GM21723 (cell line): Measurements from ENCODE around the gene PTPRN2.
"Not testable (repeated sequence)": the region's sequence is repeated elsewhere in the genome, so short reads cannot be mapped to it uniquely, and the experiment has no call there.

Experiments
- ATAC-seq: cut with Tn5 transposase; IDR thresholded peaks from one replicate; pipeline ENCODE4 v1.9.1; 2021; ENCODE audit warnings: mild to moderate bottlenecking, moderate library complexity; ENCODE audit not compliant: unreplicated experiment

The PTPRN2 gene

DNA sequence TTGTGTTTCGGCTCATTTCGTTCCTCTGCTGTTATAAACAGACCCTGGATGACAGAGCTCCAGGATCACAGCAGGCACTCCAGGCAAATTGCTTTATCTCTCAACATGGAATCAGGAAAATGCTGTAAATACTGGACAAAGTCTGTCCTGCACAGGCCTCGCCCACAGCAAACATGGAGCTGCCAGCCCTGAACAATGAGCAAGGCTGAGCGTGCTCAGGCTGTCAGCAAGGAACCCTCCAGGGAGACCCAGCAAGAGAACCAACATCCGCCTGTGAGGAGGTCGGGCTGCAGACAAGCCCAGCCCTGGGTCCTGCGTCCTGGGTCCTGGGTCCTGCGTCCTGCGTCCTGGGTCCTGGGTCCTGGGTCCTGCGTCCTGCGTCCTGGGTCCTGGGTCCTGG lies 180.8 kb downstream of the PTPRN2 start:
- no peak for ATAC-seq

DNA sequence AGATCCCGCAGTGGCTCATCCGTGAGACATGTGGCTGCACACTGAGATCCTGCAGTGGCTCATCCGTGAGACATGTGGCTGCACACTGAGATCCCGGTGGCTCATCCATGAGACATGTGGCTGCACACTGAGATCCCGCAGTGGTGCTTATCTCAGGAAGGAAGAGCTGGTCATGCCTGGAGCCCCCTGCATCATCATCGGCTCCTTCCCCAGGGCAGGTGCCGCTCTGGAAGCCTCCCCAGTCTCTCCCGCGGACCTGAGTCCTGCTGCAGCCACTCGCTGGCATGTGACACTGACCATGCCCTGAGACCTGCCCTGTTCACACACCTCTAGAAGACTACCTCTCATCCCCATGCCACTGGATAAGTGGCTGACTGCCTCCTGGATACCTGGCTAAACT lies 181.3 kb downstream of the PTPRN2 start:
- no peak for ATAC-seq

DNA sequence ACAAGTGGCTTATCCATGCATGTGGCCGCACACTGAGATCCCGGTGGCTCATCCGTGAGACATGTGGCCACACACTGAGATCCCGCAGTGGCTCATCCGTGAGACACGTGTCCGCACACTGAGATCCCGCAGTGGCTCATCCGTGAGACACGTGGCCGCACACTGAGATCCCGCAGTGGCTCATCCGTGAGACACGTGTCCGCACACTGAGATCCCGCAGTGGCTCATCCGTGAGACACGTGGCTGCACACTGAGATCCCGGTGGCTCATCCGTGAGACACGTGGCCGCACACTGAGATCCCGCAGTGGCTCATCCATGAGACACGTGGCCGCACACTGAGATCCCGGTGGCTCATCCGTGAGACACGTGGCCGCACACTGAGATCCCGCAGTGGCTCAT lies 181.9 kb downstream of the PTPRN2 start:
- not testable (repeated sequence) for ATAC-seq

DNA sequence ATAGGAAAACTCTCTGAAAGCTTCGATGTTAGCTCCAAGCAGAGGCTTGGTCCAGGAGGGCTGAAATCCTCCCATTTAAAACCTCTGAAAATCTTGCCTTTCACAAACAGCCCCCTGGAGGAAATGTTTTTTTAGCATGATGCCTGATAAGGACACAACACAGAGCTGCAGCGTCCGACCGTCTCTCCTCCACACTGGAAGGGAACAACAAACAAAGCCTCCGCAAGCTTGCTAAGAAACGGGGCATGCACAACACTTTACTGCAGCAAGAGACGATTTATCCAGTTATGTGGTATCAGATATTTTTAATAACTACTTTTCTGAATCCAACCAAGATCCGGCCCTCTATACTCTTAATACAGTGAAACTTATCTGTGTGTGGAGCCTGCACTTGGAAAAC lies 182.3 kb downstream of the PTPRN2 start:
- ATAC-seq = no peak

DNA sequence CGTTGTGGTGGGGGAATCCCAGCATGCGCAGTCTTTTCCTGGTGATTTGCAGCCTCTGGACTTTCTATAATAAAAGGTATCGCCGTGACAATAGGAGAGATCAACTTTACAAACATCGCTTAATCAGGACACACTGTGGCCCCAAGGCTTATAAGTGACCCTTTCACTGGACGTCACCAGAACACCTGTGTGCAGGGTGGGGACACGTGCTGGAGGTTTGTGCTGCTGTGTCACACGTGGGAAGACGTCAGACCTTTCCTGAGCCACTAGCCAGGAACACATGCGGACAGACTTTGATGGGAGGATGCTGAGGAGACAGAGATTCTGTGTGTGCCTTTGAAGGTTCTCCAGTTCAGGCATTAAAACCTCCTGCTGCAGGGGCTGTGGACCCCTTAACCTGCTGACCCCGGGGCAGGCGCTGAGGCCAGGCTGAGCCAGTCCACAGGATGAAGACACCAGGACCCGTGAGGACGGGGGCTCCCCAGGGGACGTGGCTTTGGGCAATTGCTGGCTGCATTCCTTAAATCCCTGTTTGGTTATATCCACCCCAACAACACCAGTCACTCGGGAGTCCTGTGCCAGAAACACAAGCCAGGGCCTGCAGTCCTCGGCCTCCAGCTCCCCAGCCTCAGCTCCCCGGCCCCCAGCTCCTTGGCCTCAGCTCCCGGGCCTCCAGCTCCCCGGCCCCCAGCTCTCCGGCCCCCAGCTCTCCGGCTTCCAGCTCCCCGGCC lies 183.4 kb downstream of the PTPRN2 start:
- ATAC-seq = no peak

DNA sequence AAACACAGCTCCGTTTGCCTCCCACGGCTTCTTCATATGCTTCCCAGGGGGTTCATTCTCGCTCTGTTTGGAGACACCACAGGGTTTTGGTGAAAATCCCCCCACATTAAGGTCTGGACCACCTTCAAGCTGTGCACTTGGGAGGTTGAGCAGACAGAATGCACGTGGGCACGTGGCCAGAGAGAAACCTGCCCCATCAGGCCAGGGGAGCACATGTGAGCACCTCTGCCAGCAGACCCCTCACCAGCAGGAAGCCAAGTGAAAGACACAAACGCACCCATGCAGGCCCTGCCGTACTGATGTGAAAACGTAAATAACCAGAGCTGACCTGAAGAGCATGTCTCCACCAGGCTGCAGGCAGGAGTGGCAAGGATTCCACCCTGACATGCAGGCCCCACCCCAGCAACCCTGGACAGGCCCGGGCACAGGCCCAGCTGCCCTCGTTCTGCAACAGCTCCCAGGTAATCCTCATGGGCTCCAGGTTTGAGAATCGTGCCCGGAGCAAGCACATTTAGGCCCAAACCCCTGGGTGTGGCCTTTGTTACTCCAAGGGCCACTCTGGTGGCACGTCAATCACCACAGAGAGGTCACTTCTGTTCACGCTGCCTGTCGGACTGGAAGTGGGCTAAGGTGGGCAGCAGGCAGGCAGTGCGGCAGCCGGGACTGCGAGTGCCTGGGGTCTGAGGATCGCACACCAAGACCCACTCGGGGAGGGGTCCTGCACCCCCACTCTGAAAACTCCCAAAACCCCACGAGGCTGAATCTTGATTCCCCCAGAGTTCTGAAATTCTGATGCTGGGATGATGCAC lies 184.4 kb downstream of the PTPRN2 start:
- no peak for ATAC-seq

DNA sequence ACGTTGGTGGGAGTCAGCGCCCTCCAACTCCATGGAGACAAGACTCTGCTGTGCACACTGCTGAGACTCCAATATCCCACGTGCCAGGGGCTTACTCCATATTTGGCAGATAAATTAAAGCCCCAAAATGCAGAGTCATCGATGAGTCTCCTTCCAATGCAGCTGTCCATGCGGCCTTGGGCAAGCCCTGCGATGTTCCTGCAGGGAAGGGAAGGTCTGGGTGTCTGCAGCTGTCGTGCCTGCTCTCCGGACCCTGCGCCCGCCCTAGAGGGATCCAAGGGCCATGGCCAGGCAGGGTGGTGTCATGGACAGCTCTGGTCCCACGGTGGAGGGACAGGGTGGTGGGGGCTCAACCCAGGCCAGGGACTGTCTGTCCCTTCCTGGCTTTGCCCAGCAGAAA lies 185.2 kb downstream of the PTPRN2 start:
- no peak for ATAC-seq

DNA sequence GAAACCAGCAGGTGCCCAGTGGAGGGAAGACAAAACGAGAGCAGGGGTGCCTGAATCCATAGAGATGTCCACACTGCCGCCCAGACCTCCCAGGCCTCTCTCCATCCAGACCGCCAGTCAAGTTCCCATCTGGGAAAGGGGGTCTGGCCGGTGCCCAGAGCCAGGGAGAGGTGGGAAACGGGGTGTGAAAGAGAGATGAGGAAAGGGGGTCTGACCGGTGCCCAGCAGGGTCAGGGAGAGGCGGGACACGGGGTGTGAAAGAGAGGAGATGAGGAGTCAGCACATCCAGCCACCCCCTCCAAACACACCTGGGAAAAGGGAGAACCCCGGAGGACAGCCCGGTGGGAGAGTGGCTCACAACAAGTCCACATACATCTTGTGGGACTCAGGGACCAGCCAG lies 185.8 kb downstream of the PTPRN2 start:
- no peak for ATAC-seq

DNA sequence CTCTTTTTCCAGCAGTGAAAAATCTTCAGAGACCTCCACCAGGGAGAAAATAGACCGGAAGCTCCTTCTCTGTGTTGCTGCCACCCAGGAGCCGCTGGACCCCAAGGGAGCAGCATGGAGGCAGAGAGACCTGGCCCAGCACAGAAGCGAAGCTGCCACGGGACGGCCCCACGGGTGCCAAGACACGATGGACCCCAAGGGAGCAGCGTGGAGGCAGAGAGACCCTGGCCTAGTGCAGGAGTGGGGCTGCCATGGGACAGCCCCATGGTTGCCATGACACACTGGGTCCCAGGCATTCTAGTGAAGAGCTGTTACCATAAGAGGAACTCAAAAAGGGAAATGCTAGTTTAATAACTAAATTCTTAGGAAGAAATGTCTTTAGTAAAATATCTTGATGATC lies 186.3 kb downstream of the PTPRN2 start:
- no peak for ATAC-seq

DNA sequence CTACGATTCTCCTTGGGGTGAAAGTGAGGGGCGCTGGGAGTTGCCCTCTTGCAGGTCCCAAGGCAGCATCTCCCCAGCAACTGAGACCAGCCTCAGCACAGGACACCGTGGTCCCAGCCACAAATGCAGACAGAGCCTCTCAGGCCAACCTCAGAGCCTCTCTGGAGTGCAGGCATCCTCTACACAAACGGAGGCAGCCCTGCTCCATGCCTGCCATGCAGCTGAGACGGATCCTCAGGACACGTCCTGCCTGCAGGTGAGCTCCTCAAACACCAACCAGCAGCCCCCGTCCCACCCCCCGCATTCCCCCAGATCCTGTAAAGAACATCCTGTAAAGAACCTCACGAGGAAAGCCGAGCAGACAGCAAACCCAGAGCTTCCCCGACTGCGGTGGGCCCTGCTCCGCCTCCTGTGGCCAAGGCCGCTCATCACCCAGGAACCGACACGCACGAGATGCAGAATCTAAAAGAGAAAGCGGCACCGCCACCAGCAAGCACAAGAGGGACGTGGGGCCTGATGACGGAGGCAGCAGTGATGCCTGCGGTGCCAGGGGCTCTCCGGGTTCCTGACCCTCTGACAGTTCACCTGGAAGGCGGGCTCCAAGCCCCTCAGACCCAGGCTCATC lies 186.9 kb downstream of the PTPRN2 start:
- ATAC-seq = no peak

DNA sequence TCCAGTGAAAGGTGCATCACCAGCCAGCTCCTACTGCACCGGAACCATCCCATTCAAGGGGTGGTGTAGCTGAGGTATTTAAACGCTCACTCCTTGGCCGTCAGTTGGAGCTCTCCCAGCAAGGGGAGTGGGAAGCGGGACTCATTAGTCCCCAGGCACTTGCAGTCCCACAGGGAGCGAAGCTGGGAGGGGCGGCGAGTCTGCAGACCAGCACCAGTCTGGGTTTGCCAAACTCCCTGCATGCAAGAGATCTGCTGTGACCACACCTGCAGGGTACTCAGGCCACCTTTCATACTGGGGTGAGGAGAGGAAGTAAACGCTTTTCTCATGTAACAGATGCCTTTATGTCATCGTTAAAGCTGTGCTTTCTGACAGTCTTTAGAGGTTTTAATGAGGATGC lies 187.9 kb downstream of the PTPRN2 start:
- ATAC-seq = no peak

DNA sequence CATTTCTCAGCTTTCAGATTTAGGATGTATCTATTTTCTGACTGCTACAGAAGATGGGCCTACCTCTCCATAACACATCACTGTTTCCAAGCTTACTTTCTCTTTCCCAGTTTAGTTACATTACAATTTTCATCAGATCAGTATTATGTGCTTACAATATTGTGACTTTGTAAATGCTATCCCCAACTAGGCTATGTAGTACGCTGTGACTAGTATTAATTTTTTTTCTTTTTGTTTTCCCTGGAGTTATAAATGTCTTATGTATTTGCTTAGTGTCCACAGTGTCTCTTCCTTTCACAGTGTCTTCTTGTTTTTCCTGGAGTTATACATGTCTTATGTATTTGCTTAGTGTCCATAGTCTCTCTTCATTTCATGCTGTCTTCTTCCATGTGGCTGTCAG lies 188.9 kb downstream of the PTPRN2 start:
- ATAC-seq = no peak

DNA sequence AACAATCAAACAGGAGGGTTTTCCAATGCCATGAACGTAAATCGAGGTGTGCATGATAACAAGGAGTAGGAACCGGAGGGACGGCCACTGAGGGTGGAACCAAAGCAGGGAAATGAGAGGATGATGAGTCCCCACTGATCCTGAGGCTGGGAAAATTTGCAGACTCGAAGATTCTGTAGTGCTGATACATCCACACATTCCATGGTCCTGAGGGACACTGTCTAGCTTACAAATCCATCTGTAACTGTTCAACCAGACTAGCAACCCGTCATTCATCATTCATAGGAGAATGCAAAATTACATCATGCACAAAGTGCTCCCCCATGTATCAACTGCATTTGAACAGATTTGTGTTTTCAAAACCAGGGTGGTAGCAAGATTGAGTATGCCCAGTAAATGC lies 189.7 kb downstream of the PTPRN2 start:
- ATAC-seq = no peak

DNA sequence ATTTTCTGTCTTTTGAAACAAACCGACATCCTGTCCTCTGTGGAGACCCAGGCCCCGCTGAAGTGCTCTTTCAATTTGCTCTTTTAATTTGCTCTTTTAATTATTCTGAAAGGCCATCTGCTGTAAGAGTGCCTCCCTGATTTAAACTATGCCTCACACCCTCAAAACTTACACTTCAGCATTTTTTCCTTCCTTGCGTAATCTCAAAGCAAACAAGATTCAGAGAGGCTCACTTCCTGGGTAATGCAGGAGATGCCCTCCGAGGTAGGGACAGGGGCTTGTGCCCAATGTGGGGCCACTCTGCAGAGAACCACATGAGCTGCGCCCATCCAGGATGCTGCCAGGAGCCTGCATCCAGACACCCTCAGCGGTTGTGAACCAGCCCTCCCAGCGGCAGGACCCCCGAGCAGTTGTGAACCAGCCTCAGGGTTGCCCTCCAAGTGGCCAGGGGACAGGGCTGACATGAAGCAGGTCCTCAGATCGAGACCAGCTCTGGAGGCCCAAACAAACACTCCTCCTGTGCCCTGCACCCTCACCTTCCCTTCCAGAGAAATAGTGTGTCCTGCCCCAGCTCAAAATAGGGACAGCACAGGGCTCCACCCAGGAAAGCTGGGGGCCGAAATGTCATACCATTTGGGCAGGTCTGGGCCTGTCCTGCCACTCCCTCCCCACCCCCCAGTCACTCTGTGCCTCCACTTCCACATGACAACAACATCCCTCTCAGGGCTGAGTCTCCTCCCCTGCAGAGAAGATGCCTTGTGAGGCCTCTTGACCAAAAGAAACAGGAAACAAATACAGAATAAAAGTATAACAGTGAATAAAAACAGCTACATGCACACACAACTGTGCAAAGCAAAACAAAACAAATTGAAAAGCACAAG lies 190.4 kb downstream of the PTPRN2 start:
- ATAC-seq = no peak

DNA sequence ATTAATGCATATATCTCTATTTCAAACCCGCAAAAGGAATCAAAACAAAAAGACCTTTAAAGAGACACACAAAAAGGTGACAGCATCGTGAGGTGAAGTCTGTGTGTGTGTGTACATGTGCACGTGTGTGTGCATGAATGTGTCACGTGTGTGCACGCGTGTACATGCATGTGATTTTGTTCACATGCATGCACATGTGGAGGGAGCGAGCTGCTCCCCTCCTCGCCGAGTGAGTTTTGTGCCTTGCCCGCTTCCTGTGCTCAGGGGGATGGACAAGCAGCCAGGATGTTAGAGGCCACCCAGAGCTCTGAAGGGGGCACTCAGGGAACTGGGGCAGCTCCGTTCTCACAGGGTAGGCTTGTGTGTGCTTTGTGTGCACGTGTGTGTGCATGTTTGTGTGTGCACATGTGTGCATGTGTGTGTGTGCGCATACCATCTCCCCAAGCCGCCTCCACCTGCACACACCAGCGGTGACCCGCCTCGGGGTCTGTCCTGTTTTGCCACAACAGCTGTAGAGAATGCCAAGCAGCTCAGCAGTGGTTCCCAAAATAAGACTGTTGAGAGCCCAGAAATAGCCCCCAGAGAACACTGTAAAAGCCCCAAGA lies 191.2 kb downstream of the PTPRN2 start:
- ATAC-seq = no peak

DNA sequence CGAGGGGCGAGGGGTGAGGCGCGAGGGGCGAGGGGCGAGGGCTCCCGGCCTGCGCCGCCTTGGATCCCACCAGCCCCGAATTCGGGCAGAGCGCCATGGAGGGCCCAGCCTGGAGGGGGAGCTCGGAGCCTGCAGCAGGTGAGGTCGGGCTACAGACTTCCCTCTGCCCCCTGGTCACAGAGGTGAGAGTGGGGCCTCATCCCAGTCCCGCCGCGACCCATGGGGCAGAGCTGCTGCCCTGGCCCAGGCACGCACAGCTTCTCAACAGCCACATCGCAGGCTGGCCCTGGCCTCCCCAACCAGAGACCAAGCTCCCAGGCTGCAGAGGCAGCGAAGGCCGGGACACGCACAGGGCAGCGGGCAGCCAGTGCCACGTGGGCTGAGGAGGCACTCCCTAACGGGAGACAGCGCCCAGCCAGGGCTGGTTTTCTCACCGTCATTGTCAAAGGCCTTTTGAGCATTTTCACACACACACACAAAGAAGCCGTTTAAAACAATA lies 191.8 kb downstream of the PTPRN2 start:
- no peak for ATAC-seq

DNA sequence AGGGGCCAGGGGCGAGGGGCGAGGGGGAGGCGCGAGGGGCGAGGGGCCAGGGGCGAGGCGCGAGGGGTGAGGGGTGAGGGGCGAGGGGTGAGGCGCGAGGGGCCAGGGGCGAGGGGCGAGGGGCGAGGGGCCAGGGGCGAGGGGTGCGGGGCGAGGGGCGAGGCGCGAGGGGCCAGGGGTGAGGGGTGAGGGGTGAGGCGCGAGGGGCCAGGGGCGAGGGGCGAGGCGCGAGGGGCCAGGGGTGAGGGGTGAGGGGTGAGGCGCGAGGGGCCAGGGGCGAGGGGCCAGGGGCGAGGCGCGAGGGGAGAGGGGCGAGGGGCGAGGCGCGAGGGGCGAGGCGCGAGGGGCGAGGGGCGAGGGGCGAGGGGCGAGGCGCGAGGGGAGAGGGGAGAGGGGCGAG lies 192.3 kb downstream of the PTPRN2 start:
- ATAC-seq = no peak

DNA sequence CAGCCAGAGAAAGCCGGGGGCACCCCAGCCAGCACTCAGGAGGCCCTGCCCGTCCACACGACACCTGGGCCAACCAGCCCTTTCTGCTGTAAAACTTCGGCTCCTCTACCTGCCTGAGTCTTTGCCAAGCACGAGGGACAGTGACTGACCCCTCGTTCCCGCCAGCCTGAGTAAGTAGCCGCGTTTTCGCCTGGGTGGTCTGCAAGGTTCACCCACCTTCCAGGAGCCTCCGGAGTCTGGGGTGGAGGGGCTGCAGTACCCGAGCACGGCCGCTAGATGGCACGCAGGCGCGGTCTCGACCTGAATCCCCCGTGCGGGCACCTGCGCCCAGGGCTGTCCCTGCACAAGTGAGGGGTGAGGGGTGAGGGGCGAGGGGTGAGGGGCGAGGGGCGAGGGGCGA lies 192.7 kb downstream of the PTPRN2 start:
- no peak for ATAC-seq

DNA sequence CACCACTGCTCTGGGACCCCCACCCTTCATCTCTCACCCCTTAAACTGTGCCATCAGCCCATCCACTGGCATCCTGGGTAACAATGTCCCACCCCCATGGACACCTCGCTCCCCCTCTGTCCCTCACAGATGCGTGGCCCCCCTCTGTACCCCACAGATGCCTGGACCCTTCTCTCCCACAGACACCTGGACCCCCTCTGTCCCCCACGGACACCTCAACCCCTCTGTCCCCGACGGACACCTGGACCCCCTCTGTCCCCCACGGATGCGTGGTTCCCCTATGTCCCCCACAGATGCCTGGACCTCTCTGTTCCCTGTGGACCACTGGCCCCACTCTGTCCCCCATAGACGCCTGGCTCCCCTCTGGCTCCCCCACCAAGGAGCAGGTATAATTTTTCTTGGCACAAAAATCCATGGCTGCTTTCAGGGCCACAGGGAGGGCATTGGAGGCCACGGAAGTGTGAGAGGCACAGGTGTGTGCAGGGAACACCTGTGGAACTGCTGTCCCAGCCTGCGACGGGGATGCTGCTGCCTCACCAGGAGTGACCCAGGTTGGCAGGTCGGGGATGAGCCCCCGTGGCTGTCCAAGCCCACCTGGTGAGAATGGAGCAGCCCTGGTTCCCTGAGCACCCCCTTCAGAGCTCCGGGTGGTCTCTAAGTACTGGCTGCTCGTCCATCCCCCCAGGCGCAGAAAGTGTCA lies 193.5 kb downstream of the PTPRN2 start:
- ATAC-seq = no peak

DNA sequence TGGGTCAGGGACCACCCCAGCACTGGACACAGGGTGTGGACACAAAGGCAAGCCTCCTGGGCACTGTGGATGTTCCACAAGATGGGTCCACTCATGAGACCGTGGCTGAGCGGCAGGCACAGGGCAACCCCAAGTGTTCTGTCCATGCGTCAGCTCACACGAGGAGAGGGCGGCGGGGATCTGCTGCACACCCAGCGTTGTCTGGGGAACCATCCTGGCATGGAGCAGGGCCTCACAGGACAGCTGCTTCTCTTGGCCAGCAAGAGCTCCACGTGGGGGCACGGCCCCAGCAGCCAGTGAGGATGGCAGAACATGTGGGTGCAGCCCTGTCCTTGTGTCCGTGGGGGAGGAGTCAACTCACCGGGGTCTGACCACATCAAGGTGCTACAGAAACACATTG lies 195.4 kb downstream of the PTPRN2 start:
- ATAC-seq = no peak
